Measurements from ENCODE around the gene HRAS. TPM values are rescaled to one million over a fixed set of nuclear protein-coding genes. Genes with fewer than 3 reads are reported as not detected.
A peak's percentile ranks its signal among the peaks of the same experiment; 100 is the strongest.
"Not testable (repeated sequence)": the region's sequence is repeated elsewhere in the genome, so short reads cannot be mapped to it uniquely, and the experiment has no call there.

The HRAS gene
- total and polyA plus RNA-seq, 10 donors = 16.6 to 90.9 (median 31.2) TPM

DNA sequence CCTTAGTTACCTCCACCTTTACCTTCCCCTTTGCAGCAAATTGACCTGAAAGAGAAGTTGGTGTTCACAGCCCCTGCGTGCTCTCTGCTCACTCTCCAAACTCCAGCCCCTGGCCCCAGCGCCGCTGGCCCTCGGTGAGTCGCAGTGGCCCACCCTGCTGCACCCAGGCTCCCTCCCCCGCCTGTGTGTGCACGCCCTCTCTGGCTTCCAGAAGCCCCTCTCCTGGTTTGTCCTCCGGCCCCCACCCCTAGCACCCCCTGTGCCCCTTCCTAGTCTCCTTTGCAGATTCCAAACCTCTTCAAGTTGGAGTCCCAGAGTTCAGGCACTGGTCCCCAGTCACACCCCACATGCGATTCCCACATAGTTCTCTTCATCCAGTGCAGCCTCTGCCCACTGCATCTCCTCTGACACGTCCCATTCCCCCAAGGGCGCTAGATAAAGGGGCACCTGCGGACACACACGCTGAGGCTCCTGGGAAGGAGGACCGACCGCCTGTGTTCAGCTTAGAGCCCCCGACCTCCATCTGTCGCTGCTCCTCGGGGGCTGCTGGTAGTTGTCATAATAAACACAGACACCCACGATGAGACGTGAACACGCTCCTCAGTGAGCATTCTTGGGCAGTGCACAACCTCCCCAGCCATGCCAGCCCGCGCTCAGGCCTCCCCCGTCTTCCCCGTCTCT is 39.4 kb upstream of the HRAS start:
- no peak for TF ChIP-seq POLR2A (IDR thresholded peaks at IDR 0.05)
- TF ChIP-seq, protein P1, sequence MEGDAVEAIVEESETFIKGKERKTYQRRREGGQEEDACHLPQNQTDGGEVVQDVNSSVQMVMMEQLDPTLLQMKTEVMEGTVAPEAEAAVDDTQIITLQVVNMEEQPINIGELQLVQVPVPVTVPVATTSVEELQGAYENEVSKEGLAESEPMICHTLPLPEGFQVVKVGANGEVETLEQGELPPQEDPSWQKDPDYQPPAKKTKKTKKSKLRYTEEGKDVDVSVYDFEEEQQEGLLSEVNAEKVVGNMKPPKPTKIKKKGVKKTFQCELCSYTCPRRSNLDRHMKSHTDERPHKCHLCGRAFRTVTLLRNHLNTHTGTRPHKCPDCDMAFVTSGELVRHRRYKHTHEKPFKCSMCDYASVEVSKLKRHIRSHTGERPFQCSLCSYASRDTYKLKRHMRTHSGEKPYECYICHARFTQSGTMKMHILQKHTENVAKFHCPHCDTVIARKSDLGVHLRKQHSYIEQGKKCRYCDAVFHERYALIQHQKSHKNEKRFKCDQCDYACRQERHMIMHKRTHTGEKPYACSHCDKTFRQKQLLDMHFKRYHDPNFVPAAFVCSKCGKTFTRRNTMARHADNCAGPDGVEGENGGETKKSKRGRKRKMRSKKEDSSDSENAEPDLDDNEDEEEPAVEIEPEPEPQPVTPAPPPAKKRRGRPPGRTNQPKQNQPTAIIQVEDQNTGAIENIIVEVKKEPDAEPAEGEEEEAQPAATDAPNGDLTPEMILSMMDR (IDR thresholded peaks at IDR 0.05 in 8 of 11, conservative IDR thresholded peaks at IDR 0.05 in 3 of 11) = no peak
- no peak for TF ChIP-seq POLR2AphosphoS5 (IDR thresholded peaks at IDR 0.05)
- intact Hi-C loops (cut with DNase I; ENCODE audit: low total_unique reads) = no loop called here
- Histone ChIP-seq H3K4me3 (peak overlapping the region; percentile 52 to 94 (median 79)), H3K9me3 (no peaks in the 10 kb centered on the region), H3K27me3 (replicated peaks in 1 of 7) (peaks cover 0 to 19% (median 14%) of the 10 kb centered on the region in 7 donors), H3K27ac (peak overlapping the region in 2 of 8 donors; percentile 47 to 63), H3K4me1 (peaks cover 25 to 54% (median 44%) of the 10 kb centered on the region in 6 donors), H3K36me3 (peaks cover 0 to 15% (median 0%) of the 10 kb centered on the region in 6 donors)
- 21 to 28% (median 24%) methylated on average over 25 of the region's 25 CpGs for WGBS, 5 donors
- DNase-seq = peak; percentile 84

DNA sequence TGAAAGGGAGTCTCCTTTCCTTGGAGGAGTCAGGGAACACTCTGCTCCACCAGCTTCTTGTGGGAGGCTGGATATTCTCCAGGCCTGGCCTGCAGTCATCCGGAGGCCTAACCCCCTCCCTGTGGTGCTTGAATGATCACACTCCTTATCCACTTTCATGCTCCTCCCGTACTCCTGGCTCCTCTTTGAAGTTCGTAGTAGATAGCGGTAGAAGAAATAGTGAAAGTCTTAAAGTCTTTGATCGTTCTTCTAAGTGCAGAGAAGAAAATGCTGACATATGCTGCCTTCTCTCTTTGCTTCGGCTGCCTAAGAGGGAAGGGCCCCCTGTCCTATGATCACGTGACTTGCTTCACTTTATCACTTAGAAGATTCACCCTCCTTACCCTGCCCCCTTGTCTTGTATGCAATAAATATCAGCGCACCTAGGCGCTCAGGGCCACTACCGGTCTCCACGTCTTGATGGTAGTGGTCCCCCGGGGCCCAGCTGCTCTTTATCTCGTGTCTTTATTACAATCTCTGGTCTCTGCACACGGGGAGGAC is 38.7 kb upstream of the HRAS start:
- peaks cover 24 to 54% (median 44%) of the 10 kb centered on the region in 6 donors for H3K4me1 ChIP-seq
- peak; percentile 74 for DNase-seq
- H3K9me3 ChIP-seq; intact Hi-C loops (cut with DNase I; ENCODE audit: low total_unique reads): not testable (repeated sequence)
- H3K27ac ChIP-seq = peak overlapping the region in 2 of 8 donors; percentile 11 to 15
- peaks cover 0 to 26% (median 14%) of the 10 kb centered on the region in 7 donors for H3K27me3 ChIP-seq (replicated peaks in 1 of 7)
- H3K36me3 ChIP-seq = peaks cover 0 to 11% (median 0%) of the 10 kb centered on the region in 6 donors
- peak overlapping the region in 3 of 8 donors; percentile 82 to 94 (median 91) for H3K4me3 ChIP-seq
- 51 to 61% (median 56%) methylated on average over 14 of the region's 14 CpGs for WGBS, 5 donors

DNA sequence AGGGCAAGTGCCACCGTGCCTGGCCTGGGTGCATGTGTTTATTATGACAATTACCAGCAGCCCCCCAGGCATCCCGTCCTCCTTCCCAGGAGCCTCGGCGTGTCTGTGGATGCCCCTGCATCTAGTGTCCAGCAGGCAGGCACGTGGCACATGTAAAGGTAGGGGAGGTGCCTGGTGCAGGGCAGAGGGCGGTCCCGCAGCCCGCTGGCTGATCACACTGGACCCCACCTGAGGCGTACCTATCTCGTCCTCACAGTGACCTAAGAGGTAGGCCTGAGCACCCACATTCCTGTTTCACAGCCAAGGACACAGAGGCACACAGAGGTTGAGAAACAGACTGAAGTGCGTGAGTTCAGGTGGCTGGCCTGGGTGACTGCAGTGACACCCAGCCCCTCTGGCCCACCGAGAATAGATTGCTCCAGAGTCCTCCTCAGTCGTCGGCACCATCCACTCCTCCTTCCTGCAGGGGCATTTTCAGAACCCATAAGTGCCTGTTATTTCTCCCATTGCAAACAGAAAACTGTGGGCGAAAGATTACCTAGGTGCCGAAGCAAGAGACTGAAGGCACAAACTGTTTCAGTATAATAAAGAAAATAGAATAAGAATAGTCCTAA is 37.9 kb upstream of the HRAS start:
- Histone ChIP-seq H3K36me3 (peaks cover 0 to 2% (median 0%) of the 10 kb centered on the region in 6 donors), H3K27ac (no peak overlapping the region), H3K4me1 (peaks cover 18 to 49% (median 39%) of the 10 kb centered on the region in 6 donors), H3K9me3 (no peaks in the 10 kb centered on the region), H3K4me3 (no peak overlapping the region), H3K27me3 (replicated peaks in 1 of 7) (peaks cover 0 to 34% (median 14%) of the 10 kb centered on the region in 7 donors)
- TF ChIP-seq, protein P1 (IDR thresholded peaks at IDR 0.05 in 8 of 11, conservative IDR thresholded peaks at IDR 0.05 in 3 of 11) = no peak
- TF ChIP-seq POLR2A (IDR thresholded peaks at IDR 0.05) = no peak
- WGBS, 5 donors = 91 to 95% (median 93%) methylated on average over 14 to 16 of the region's 16 CpGs
- DNase-seq = peak; percentile 80
- intact Hi-C loops (cut with DNase I; ENCODE audit: low total_unique reads) = no loop called here

DNA sequence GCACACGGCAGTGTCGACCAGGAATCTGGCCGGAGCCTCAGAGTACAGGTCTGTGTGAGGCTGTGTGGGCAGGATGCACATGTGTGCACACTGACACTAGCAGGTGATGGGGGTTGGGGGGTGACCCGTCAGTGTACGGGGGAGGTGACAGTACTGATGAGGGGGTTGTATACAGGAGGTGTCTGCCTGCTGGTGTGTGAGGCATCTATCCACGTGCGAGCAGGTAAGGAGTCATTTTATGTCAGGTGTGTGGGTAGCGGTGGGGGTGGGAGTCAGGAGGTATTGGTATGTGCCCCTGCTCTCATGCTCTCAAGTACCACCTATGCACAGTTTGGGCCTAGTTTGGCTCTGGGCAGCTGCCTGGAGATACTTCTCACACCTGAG is 36.4 kb upstream of the HRAS start:
- TF ChIP-seq POLR2AphosphoS5 (IDR thresholded peaks at IDR 0.05) = no peak
- TF ChIP-seq, protein P1 (IDR thresholded peaks at IDR 0.05 in 8 of 11, conservative IDR thresholded peaks at IDR 0.05 in 3 of 11) = no peak
- no peak for TF ChIP-seq POLR2A (IDR thresholded peaks at IDR 0.05)
- Histone ChIP-seq H3K36me3 (no peaks in the 10 kb centered on the region), H3K9me3 (no peaks in the 10 kb centered on the region), H3K4me1 (peaks cover 5 to 43% (median 29%) of the 10 kb centered on the region in 6 donors), H3K27ac (no peak overlapping the region), H3K4me3 (no peak overlapping the region), H3K27me3 (replicated peaks in 1 of 7) (peaks cover 0 to 39% (median 14%) of the 10 kb centered on the region in 7 donors)
- intact Hi-C loops (cut with DNase I; ENCODE audit: low total_unique reads) = no loop called here
- WGBS, 5 donors = 69 to 86% (median 80%) methylated on average over 5 to 8 of the region's 8 CpGs
- DNase-seq = no peak

Measured in spleen (tissue), 11 donors.